Mesendoderm (in vitro differentiated cells): ENCODE measurements around the gene SORCS2.

Source experiments
- DNase-seq: peaks from one replicate; pipeline ENCODE4 v3.0.0; 2013
- H2AK5ac ChIP-seq: 2 replicates; pipeline ENCODE4 v1.6.1; 2013; ENCODE audit warnings: low read length, inconsistent platforms
- H2BK120ac ChIP-seq: 2 replicates; pipeline ENCODE4 v1.6.1; 2013; ENCODE audit warnings: low read depth, mild to moderate bottlenecking, low read length, moderate library complexity, mixed read lengths
- H2BK15ac ChIP-seq: replicated peaks from 2 replicates; pipeline ENCODE4 v1.6.1; 2013; ENCODE audit warnings: low read depth, mild to moderate bottlenecking, moderate library complexity
- H2BK5ac ChIP-seq: 2 replicates; pipeline ENCODE4 v1.6.1; 2013; ENCODE audit warnings: low read length, inconsistent platforms
- H3K18ac ChIP-seq: 2 replicates; pipeline ENCODE4 v1.6.1; 2013; ENCODE audit warnings: mild to moderate bottlenecking, low read length, mixed read lengths
- H3K23ac ChIP-seq: one replicate; pipeline ENCODE4 v1.6.1; 2013; ENCODE audit warnings: low read length
- H3K27ac ChIP-seq: 2 replicates; pipeline ENCODE4 v1.5.1; 2013; ENCODE audit warnings: low read depth, mild to moderate bottlenecking, inconsistent platforms, low read length, moderate library complexity
- H3K27me3 ChIP-seq: 2 replicates; pipeline ENCODE4 v1.6.1; 2013; ENCODE audit warnings: low read length, control low read depth, mild to moderate bottlenecking, inconsistent platforms; ENCODE audit not compliant: insufficient read depth, poor library complexity
- H3K36me3 ChIP-seq: 2 replicates; pipeline ENCODE4 v1.6.1; 2013; ENCODE audit warnings: low read length, inconsistent platforms; ENCODE audit not compliant: control insufficient read depth, insufficient read depth
- H3K4ac ChIP-seq: one replicate; pipeline ENCODE4 v1.6.1; 2013; ENCODE audit warnings: low read depth, mild to moderate bottlenecking, low read length, moderate library complexity
- H3K4me1 ChIP-seq: 2 replicates; pipeline ENCODE4 v1.6.1; 2013; ENCODE audit warnings: low read depth, low read length, inconsistent platforms; ENCODE audit not compliant: control insufficient read depth
- H3K4me2 ChIP-seq: 2 replicates; pipeline ENCODE4 v1.6.1; 2013; ENCODE audit warnings: low read length
- H3K4me3 ChIP-seq: 2 replicates; pipeline ENCODE4 v1.5.1; 2013; ENCODE audit warnings: mild to moderate bottlenecking, low read length
- H3K56ac ChIP-seq: one replicate; pipeline ENCODE4 v1.6.1; 2013; ENCODE audit warnings: low read length
- H3K79me1 ChIP-seq: 2 replicates; pipeline ENCODE4 v1.6.1; 2013; ENCODE audit warnings: low read length, inconsistent platforms
- H3K79me2 ChIP-seq: 2 replicates; pipeline ENCODE4 v1.6.1; 2013; ENCODE audit warnings: mild to moderate bottlenecking, low read length; ENCODE audit not compliant: control insufficient read depth, insufficient read depth
- H3K9ac ChIP-seq: 2 replicates; pipeline ENCODE4 v1.6.1; 2013; ENCODE audit warnings: low read length, inconsistent platforms
- H4K5ac ChIP-seq: one replicate; pipeline ENCODE4 v1.6.1; 2013; ENCODE audit warnings: low read length
- H4K8ac ChIP-seq: one replicate; pipeline ENCODE4 v1.6.1; 2013; ENCODE audit warnings: low read depth, mild to moderate bottlenecking, control low read depth, low read length, moderate library complexity
- WGBS: extraction: QIAGEN DNeasy Blood & Tissue Kit; methylation state at CpG from one replicate; pipeline ENCODE4 v1.1.7; 2013; ENCODE audit warnings: low lambda C conversion rate, missing lambda C conversion rate; ENCODE audit not compliant: insufficient coverage; ENCODE audit errors: extremely low coverage; 5-methylcytosine and 5-hydroxymethylcytosine counted together

Gene SORCS2

DNA sequence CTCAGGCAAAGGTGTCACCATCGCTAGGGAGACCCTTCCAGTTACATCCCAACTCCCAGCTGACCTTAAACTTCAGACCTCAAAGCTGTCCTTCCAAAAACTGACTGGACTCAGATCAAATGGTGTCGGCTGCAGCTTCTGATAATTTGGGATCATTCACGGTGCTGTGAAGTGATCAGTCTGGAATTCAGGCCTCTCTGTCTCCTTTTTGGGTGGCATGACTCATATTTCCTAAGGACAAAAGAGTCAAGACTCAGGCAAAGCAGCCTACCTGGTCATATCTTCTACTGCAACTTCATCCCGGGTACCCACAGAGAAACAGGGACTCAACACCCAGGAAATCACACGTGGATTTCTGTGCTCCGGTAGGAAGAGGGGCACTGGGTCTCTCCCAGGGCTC is 87.6 kb downstream of the SORCS2 start:
- Histone ChIP-seq H3K4ac (no peak overlapping the region), H3K36me3 (no peaks in the 10 kb centered on the region), H4K8ac (no peak overlapping the region), H2BK5ac (no peak overlapping the region), H3K4me1 (no peaks in the 10 kb centered on the region), H3K18ac (no peak overlapping the region), H2BK120ac (no peak overlapping the region), H3K4me2 (no peak overlapping the region), H3K27me3 (no peaks in the 10 kb centered on the region), H4K5ac (no peak overlapping the region), H2AK5ac (no peak overlapping the region), H3K4me3 (no peak overlapping the region), H2BK15ac (no peak overlapping the region), H3K79me2 (no peaks in the 10 kb centered on the region), H3K79me1 (no peaks in the 10 kb centered on the region), H3K56ac (no peak overlapping the region), H3K27ac (no peak overlapping the region), H3K9ac (no peak overlapping the region), H3K23ac (no peak overlapping the region)
- no CpG with 5 or more reads among the region's 6 CpGs for WGBS
- peak; percentile 25 for DNase-seq

GRCh38 chr4:7280926-7281690 is 88.8 kb downstream of the SORCS2 start:
- Histone ChIP-seq H4K8ac (no peak overlapping the region), H3K36me3 (no peaks in the 10 kb centered on the region), H3K27me3 (no peaks in the 10 kb centered on the region), H3K23ac (no peak overlapping the region), H3K4me2 (no peak overlapping the region), H2BK15ac (no peak overlapping the region), H2BK120ac (no peak overlapping the region), H4K5ac (no peak overlapping the region), H3K79me1 (no peaks in the 10 kb centered on the region), H2BK5ac (no peak overlapping the region), H3K18ac (no peak overlapping the region), H3K4me1 (no peaks in the 10 kb centered on the region), H3K4ac (no peak overlapping the region), H2AK5ac (no peak overlapping the region), H3K9ac (no peak overlapping the region), H3K27ac (no peak overlapping the region), H3K79me2 (no peaks in the 10 kb centered on the region), H3K4me3 (no peak overlapping the region), H3K56ac (no peak overlapping the region)
- no peak for DNase-seq
- WGBS, result no CpG with 5 or more reads among the region's 24 CpGs

DNA sequence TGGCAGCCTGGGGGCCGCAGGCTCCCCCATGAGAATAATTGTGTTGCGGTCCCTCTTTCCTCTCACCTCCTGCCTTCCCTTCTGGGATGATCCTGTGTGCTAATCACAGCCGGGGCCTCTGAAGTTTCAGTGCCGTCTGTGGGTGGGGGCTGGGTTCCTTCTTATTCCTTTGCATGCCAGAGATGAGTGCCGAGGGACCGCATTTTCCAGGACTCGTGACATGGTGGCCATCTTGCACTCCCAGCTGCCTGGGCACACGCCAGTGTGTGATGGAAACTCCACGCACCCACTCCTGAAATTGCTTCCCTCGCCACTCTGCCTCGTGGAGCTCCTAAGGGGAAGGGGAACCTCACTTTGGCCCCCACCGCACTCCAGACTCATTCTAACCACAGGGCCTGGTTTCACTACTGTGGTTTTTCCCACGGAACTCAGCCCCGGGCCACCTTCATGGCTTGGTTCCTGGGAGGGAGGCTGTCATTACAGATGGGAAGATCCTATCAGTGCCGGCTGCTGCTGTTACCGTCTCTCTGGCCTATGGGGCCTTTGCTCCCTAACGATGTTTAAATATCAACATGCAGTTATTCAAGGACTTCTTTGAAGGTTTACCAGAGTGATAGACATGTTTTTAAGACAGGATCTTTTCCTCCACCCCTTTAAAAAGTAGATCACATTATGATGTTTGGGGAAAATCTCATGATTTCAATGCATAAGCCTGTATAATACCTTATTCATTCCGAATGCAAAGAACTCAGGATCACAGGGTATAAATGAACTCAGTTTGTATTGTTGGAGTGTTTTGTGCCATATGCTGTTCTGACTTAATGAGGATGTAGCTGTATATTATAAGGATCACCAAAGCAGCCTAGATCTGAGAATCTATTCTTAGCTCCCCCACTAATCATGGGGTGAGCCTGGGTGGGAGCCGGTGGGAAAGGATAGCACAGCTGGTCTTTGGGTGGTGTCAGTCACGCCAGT is 89.6 kb downstream of the SORCS2 start:
- no peak overlapping the region for H4K5ac ChIP-seq
- H3K4me1 ChIP-seq, result no peaks in the 10 kb centered on the region
- no peak overlapping the region for H2BK120ac ChIP-seq
- no peaks in the 10 kb centered on the region for H3K79me1 ChIP-seq
- no peaks in the 10 kb centered on the region for H3K79me2 ChIP-seq
- H3K18ac ChIP-seq, result no peak overlapping the region
- H4K8ac ChIP-seq, result no peak overlapping the region
- H3K23ac ChIP-seq, result no peak overlapping the region
- no peaks in the 10 kb centered on the region for H3K36me3 ChIP-seq
- peak; percentile 22 for DNase-seq
- H3K56ac ChIP-seq, result no peak overlapping the region
- H2BK15ac ChIP-seq, result no peak overlapping the region
- H3K27me3 ChIP-seq, result no peaks in the 10 kb centered on the region
- H3K4me3 ChIP-seq, result no peak overlapping the region
- H3K4ac ChIP-seq, result no peak overlapping the region
- no CpG with 5 or more reads among the region's 20 CpGs for WGBS
- H3K4me2 ChIP-seq, result no peak overlapping the region
- no peak overlapping the region for H3K9ac ChIP-seq
- no peak overlapping the region for H2BK5ac ChIP-seq
- no peak overlapping the region for H3K27ac ChIP-seq
- no peak overlapping the region for H2AK5ac ChIP-seq

DNA sequence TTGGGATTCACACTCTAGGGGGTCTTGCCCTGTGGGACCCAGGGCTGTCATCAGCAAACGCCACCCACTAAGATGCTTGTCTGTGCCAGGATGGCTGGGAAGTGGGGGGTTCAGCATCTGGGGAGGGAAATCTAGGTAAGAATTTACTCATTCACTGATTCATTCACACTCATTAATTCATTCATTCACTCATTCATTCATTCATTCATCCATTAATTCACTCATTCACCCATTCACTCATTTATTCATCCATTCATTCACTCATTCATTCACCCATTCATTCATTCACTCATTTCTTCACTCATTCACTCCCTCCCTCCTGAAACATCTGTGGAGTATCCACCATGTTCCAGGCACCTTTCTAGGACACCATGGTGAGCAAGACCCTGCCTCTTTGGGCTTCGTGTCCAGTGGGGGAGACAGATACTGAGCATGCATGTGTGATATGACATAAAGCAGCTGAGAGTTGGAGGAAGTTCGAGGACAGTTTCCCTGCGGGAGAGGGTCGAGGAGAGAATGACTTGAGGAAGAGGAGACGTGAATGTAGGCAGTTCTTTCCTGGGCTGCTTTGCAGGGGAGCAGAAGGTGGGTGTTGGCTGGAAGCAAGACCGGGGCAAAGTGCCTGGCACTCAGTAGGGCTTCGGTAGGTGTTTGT is 90.6 kb downstream of the SORCS2 start:
- no peak overlapping the region for H3K9ac ChIP-seq
- no peak overlapping the region for H2BK15ac ChIP-seq
- no peak overlapping the region for H3K56ac ChIP-seq
- H3K27me3 ChIP-seq, result no peaks in the 10 kb centered on the region
- H3K4me3 ChIP-seq, result no peak overlapping the region
- H2AK5ac ChIP-seq, result no peak overlapping the region
- H3K4me2 ChIP-seq, result no peak overlapping the region
- WGBS, result no CpG with 5 or more reads among the region's 8 CpGs
- no peaks in the 10 kb centered on the region for H3K79me2 ChIP-seq
- H3K36me3 ChIP-seq, result no peaks in the 10 kb centered on the region
- no peak for DNase-seq
- no peak overlapping the region for H4K8ac ChIP-seq
- H2BK5ac ChIP-seq, result no peak overlapping the region
- H2BK120ac ChIP-seq, result no peak overlapping the region
- H3K79me1 ChIP-seq, result no peaks in the 10 kb centered on the region
- no peak overlapping the region for H3K23ac ChIP-seq
- H3K4ac ChIP-seq, result no peak overlapping the region
- H3K4me1 ChIP-seq, result no peaks in the 10 kb centered on the region
- no peak overlapping the region for H3K27ac ChIP-seq
- H3K18ac ChIP-seq, result no peak overlapping the region
- no peak overlapping the region for H4K5ac ChIP-seq

DNA sequence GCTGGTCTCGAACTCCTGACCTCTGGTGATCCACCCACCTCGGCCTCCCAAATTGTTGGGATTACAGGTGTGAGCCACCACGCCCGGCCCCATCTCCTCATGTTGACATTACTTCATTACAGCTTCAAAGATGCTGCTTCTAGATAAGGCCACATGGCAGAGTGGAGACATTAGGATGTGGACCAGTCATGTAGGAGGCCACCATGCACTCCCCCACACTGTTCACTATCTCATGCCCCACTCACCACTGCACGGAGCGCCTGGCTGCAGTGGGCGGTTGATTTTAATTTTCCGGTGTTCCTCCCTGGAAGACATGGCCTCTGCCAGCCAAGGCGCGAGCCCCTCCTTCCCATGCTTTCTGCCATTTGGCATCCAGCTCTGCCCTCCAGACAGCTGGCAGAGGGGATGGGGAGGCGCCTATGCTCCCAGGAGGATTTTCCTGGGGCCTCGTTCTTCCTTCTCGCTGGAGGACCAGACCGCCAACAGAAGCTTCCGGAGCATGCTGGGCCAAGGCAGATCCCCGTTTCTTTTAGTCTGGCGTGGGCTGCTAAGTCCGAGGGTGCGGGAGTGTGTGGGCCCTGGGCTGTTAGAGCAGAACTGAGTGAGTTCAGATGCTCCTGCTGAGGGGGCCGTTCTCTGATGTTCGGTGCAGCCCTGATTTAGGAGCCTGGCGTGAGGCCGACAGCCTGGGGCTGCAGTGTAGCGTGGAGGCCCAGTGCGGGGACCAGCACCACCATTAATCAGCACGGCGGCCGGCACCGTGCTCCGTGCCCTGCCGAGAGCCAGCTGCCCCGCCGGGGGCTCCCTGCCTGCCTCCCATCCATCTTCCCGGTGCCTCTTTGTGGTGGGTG is 93.1 kb downstream of the SORCS2 start:
- Histone ChIP-seq H2BK15ac (no peak overlapping the region), H4K8ac (no peak overlapping the region), H3K79me1 (no peaks in the 10 kb centered on the region), H3K56ac (no peak overlapping the region), H3K27ac (no peak overlapping the region), H3K79me2 (no peaks in the 10 kb centered on the region), H3K4me3 (no peak overlapping the region), H2BK120ac (no peak overlapping the region), H3K36me3 (no peaks in the 10 kb centered on the region), H4K5ac (no peak overlapping the region), H3K27me3 (no peaks in the 10 kb centered on the region), H2AK5ac (no peak overlapping the region), H3K4me2 (no peak overlapping the region), H3K4ac (no peak overlapping the region), H3K4me1 (no peaks in the 10 kb centered on the region), H3K18ac (no peak overlapping the region), H3K9ac (no peak overlapping the region), H3K23ac (no peak overlapping the region), H2BK5ac (no peak overlapping the region)
- DNase-seq, result no peak
- WGBS, result no CpG with 5 or more reads among the region's 34 CpGs
